Measurements from ENCODE around the gene MBOAT1.
"Not testable (repeated sequence)": the region's sequence is repeated elsewhere in the genome, so short reads cannot be mapped to it uniquely, and the experiment has no call there.

Gene MBOAT1

DNA sequence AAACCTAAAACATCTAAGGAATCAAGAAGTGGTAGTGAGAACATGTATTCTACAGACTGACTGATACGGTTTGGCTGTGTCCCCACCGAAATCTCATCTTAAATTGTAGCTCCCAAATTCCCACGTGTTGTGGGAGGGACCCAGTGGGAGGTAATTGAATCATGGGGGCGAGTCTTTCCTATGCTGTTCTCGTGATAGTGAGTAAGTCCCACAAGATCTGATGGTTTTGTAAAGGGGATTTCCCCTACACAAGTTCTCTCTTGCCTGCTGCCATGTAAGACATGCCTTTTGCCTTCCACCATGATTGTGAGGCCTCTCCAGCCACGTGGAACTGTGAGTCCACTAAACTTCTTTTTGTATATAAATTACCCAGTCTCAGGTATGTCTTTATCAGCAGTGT is 65.4 kb downstream of the MBOAT1 start:
- not testable (repeated sequence) for H3K27me3 ChIP-seq (ENCODE audit: control insufficient read depth in 5 of 5, insufficient read depth in 4 of 5, low read length in 5 of 5); H3K4me3 ChIP-seq (ENCODE audit: low read depth in 1 of 5, low read length in 5 of 5); H3K27ac ChIP-seq (ENCODE audit: low read depth, low read length); H3K9ac ChIP-seq (ENCODE audit: low read length in 5 of 5); H3K9me3 ChIP-seq (ENCODE audit: control insufficient read depth in 5 of 5, low read length in 5 of 5); H3K4me1 ChIP-seq (ENCODE audit: control insufficient read depth in 5 of 5, insufficient read depth in 5 of 5, low read length in 5 of 5)
- peaks cover 9 to 23% (median 15%) of the 10 kb centered on the region in 5 donors for H3K36me3 ChIP-seq (ENCODE audit: control insufficient read depth in 5 of 5, insufficient read depth in 5 of 5, low read length in 5 of 5)

GRCh38 chr6:20146291-20146690 is 66.0 kb downstream of the MBOAT1 start:
- Histone ChIP-seq H3K27ac (ENCODE audit: low read depth, low read length) (no peak overlapping the region), H3K4me1 (ENCODE audit: control insufficient read depth in 5 of 5, insufficient read depth in 5 of 5, low read length in 5 of 5) (no peaks in the 10 kb centered on the region), H3K36me3 (ENCODE audit: control insufficient read depth in 5 of 5, insufficient read depth in 5 of 5, low read length in 5 of 5) (peaks cover 14 to 28% (median 19%) of the 10 kb centered on the region in 5 donors), H3K4me3 (ENCODE audit: low read depth in 1 of 5, low read length in 5 of 5) (no peak overlapping the region), H3K27me3 (ENCODE audit: control insufficient read depth in 5 of 5, insufficient read depth in 4 of 5, low read length in 5 of 5) (no peaks in the 10 kb centered on the region), H3K9me3 (ENCODE audit: control insufficient read depth in 5 of 5, low read length in 5 of 5) (no peaks in the 10 kb centered on the region), H3K9ac (ENCODE audit: low read length in 5 of 5) (no peak overlapping the region)

DNA sequence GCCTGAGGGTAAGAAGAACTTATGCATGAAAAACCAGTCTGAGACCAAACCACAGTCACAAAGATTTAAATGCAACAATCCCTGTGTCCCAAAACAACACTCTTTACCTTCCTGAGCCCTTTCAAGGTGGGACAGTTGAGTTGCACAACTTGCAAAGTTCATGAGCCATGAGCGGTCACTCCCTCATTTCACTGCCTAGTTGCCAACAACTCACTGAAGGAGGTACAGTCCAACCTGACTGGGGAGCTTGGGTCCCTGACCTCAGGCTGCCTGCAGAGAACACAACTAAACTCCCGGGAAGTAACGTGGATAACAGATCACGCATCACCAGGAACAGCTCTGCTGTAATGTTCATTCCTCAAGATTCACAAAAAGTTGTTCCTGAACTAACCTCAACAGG is 69.4 kb downstream of the MBOAT1 start:
- Histone ChIP-seq H3K27me3 (ENCODE audit: control insufficient read depth in 5 of 5, insufficient read depth in 4 of 5, low read length in 5 of 5) (no peaks in the 10 kb centered on the region), H3K4me1 (ENCODE audit: control insufficient read depth in 5 of 5, insufficient read depth in 5 of 5, low read length in 5 of 5) (no peaks in the 10 kb centered on the region), H3K4me3 (ENCODE audit: low read depth in 1 of 5, low read length in 5 of 5) (no peak overlapping the region), H3K9me3 (ENCODE audit: control insufficient read depth in 5 of 5, low read length in 5 of 5) (no peaks in the 10 kb centered on the region), H3K9ac (ENCODE audit: low read length in 5 of 5) (no peak overlapping the region), H3K36me3 (ENCODE audit: control insufficient read depth in 5 of 5, insufficient read depth in 5 of 5, low read length in 5 of 5) (peaks cover 12 to 34% (median 27%) of the 10 kb centered on the region in 5 donors), H3K27ac (ENCODE audit: low read depth, low read length) (no peak overlapping the region)

DNA sequence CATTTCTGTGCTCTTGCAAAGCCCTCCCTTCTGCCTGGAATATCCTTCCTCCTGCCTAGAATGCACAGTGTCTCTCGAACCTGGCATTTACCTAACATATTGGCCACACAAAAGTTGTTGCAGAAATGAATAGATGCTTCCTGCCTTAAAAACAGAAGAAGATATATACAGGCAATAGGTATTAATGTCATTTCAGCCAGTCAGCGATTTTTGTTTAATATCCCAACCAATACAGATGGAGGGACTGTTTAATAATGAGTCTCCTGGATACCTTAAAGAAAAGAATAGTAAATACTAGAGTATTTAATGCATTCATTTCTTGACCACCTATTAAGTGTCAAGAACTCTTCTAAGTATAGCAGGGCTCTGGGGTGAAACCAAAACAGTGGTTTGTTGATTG is 70.3 kb downstream of the MBOAT1 start:
- Histone ChIP-seq H3K36me3 (ENCODE audit: control insufficient read depth in 5 of 5, insufficient read depth in 5 of 5, low read length in 5 of 5) (peaks cover 12 to 34% (median 27%) of the 10 kb centered on the region in 5 donors), H3K9ac (ENCODE audit: low read length in 5 of 5) (no peak overlapping the region), H3K4me1 (ENCODE audit: control insufficient read depth in 5 of 5, insufficient read depth in 5 of 5, low read length in 5 of 5) (no peaks in the 10 kb centered on the region), H3K4me3 (ENCODE audit: low read depth in 1 of 5, low read length in 5 of 5) (no peak overlapping the region), H3K9me3 (ENCODE audit: control insufficient read depth in 5 of 5, low read length in 5 of 5) (no peaks in the 10 kb centered on the region), H3K27ac (ENCODE audit: low read depth, low read length) (no peak overlapping the region), H3K27me3 (ENCODE audit: control insufficient read depth in 5 of 5, insufficient read depth in 4 of 5, low read length in 5 of 5) (no peaks in the 10 kb centered on the region)

DNA sequence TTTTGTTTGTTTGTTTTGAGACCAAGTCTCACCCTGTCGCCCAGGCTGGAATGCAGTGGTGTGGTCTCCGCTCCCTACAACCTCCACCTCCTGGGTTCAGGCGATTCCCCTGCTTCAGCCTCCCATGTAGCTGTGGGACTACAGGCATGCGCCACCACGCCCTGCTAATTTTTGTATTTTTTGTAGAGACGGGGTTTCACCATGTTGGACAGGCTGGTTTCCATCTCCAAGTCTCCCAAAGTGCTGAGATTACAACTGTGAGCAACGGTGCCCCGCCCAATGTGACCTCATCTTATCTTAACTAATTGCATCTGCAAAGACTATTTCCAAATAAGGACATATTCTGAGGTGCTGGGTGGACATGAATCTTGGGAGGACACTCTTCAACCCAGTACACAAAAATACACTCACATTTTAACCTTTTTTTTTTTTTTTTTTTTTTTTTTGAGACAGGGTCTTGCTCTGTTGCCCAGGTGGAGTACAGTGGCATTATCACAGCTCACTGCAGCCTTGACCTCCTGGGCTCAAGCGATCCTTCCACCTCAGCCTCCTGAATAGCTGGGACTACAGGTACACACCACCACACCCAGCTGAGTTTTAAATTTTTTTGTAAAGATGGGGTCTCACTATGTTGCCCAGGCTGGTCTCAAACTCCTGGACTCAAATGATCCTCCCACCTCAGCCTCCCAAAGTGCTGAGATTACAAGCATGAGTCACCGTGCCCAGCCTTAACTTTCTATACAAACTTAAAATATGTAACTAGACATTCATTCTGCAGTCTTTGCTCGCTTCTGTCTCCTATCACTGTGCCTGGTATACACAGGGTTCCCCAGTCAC is 72.9 kb downstream of the MBOAT1 start:
- not testable (repeated sequence) for H3K27me3 ChIP-seq (ENCODE audit: control insufficient read depth in 5 of 5, insufficient read depth in 4 of 5, low read length in 5 of 5); H3K4me3 ChIP-seq (ENCODE audit: low read depth in 1 of 5, low read length in 5 of 5); H3K27ac ChIP-seq (ENCODE audit: low read depth, low read length); H3K9ac ChIP-seq (ENCODE audit: low read length in 5 of 5); H3K4me1 ChIP-seq (ENCODE audit: control insufficient read depth in 5 of 5, insufficient read depth in 5 of 5, low read length in 5 of 5); H3K9me3 ChIP-seq (ENCODE audit: control insufficient read depth in 5 of 5, low read length in 5 of 5)
- H3K36me3 ChIP-seq (ENCODE audit: control insufficient read depth in 5 of 5, insufficient read depth in 5 of 5, low read length in 5 of 5), result peaks cover 12 to 32% (median 26%) of the 10 kb centered on the region in 5 donors

- H3K4me3 ChIP-seq (ENCODE audit: low read depth in 1 of 5, low read length in 5 of 5), result no peak overlapping the region
- no peaks in the 10 kb centered on the region for H3K27me3 ChIP-seq (ENCODE audit: control insufficient read depth in 5 of 5, insufficient read depth in 4 of 5, low read length in 5 of 5)
- peaks cover 0 to 3% (median 0%) of the 10 kb centered on the region in 5 donors for H3K4me1 ChIP-seq (ENCODE audit: control insufficient read depth in 5 of 5, insufficient read depth in 5 of 5, low read length in 5 of 5)
- no peaks in the 10 kb centered on the region for H3K9me3 ChIP-seq (ENCODE audit: control insufficient read depth in 5 of 5, low read length in 5 of 5)
- no peak overlapping the region for H3K9ac ChIP-seq (ENCODE audit: low read length in 5 of 5)
- H3K36me3 ChIP-seq (ENCODE audit: control insufficient read depth in 5 of 5, insufficient read depth in 5 of 5, low read length in 5 of 5), result peaks cover 4 to 22% (median 13%) of the 10 kb centered on the region in 5 donors
- H3K27ac ChIP-seq (ENCODE audit: low read depth, low read length), result no peak overlapping the region
Measured at GRCh38 chr6:20137837-20138236, 74.4 kb downstream of the MBOAT1 start.

DNA sequence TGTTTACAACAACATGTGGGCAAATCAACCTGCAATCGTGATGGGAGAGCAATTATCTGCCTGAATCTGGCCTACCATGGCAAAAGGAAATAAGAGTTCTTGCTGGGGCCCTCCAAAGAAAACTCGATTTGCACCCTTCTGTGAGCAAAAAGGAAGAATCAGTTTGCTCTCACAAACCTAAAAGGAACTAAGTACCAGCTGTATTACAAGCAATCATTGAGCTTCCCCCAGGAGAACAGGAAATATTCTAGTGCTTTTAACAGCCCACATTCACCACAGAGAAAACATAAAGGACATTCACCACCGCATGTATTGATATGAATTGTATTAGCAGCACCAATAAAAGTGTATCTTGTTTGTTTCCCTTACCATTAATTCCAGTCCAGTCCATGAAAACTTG is 75.0 kb downstream of the MBOAT1 start:
- Histone ChIP-seq H3K27ac (ENCODE audit: low read depth, low read length) (no peak overlapping the region), H3K4me3 (ENCODE audit: low read depth in 1 of 5, low read length in 5 of 5) (no peak overlapping the region), H3K27me3 (ENCODE audit: control insufficient read depth in 5 of 5, insufficient read depth in 4 of 5, low read length in 5 of 5) (no peaks in the 10 kb centered on the region), H3K9ac (ENCODE audit: low read length in 5 of 5) (no peak overlapping the region), H3K4me1 (ENCODE audit: control insufficient read depth in 5 of 5, insufficient read depth in 5 of 5, low read length in 5 of 5) (peaks cover 0 to 3% (median 0%) of the 10 kb centered on the region in 5 donors), H3K36me3 (ENCODE audit: control insufficient read depth in 5 of 5, insufficient read depth in 5 of 5, low read length in 5 of 5) (peaks cover 4 to 19% (median 12%) of the 10 kb centered on the region in 5 donors), H3K9me3 (ENCODE audit: control insufficient read depth in 5 of 5, low read length in 5 of 5) (no peaks in the 10 kb centered on the region)

GRCh38 chr6:20135677-20136268 is 76.5 kb downstream of the MBOAT1 start:
- Histone ChIP-seq H3K36me3 (ENCODE audit: control insufficient read depth in 5 of 5, insufficient read depth in 5 of 5, low read length in 5 of 5) (peaks cover 4 to 13% (median 5%) of the 10 kb centered on the region in 5 donors), H3K27ac (ENCODE audit: low read depth, low read length) (no peak overlapping the region), H3K9me3 (ENCODE audit: control insufficient read depth in 5 of 5, low read length in 5 of 5) (no peaks in the 10 kb centered on the region), H3K27me3 (ENCODE audit: control insufficient read depth in 5 of 5, insufficient read depth in 4 of 5, low read length in 5 of 5) (no peaks in the 10 kb centered on the region), H3K9ac (ENCODE audit: low read length in 5 of 5) (peak overlapping the region in 1 of 5 donors; percentile 25), H3K4me3 (ENCODE audit: low read depth in 1 of 5, low read length in 5 of 5) (no peak overlapping the region), H3K4me1 (ENCODE audit: control insufficient read depth in 5 of 5, insufficient read depth in 5 of 5, low read length in 5 of 5) (peaks cover 0 to 3% (median 0%) of the 10 kb centered on the region in 5 donors)

DNA sequence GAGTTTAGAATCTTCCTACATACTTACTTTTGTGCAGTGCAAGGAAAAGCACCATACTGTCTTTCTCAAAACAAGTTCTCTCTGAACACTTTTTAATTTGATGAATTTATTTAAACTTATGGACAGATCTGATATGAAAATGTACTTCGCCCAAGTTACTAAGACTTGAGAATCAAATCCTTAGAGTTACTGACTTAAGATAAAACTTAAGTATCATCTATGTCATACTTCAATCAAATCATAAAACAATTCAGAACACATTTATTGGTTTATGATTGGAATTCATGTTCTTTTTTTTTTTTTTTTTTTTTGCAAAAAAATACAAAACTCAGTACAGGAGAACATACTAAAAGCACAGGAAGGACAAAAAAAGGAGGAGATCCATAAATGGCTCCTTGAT is 77.7 kb downstream of the MBOAT1 start:
- Histone ChIP-seq H3K4me3 (ENCODE audit: low read depth in 1 of 5, low read length in 5 of 5) (no peak overlapping the region), H3K9me3 (ENCODE audit: control insufficient read depth in 5 of 5, low read length in 5 of 5) (no peaks in the 10 kb centered on the region), H3K4me1 (ENCODE audit: control insufficient read depth in 5 of 5, insufficient read depth in 5 of 5, low read length in 5 of 5) (peaks cover 0 to 9% (median 0%) of the 10 kb centered on the region in 5 donors), H3K36me3 (ENCODE audit: control insufficient read depth in 5 of 5, insufficient read depth in 5 of 5, low read length in 5 of 5) (peaks cover 0 to 13% (median 5%) of the 10 kb centered on the region in 5 donors), H3K27me3 (ENCODE audit: control insufficient read depth in 5 of 5, insufficient read depth in 4 of 5, low read length in 5 of 5) (no peaks in the 10 kb centered on the region), H3K9ac (ENCODE audit: low read length in 5 of 5) (no peak overlapping the region), H3K27ac (ENCODE audit: low read depth, low read length) (no peak overlapping the region)

DNA sequence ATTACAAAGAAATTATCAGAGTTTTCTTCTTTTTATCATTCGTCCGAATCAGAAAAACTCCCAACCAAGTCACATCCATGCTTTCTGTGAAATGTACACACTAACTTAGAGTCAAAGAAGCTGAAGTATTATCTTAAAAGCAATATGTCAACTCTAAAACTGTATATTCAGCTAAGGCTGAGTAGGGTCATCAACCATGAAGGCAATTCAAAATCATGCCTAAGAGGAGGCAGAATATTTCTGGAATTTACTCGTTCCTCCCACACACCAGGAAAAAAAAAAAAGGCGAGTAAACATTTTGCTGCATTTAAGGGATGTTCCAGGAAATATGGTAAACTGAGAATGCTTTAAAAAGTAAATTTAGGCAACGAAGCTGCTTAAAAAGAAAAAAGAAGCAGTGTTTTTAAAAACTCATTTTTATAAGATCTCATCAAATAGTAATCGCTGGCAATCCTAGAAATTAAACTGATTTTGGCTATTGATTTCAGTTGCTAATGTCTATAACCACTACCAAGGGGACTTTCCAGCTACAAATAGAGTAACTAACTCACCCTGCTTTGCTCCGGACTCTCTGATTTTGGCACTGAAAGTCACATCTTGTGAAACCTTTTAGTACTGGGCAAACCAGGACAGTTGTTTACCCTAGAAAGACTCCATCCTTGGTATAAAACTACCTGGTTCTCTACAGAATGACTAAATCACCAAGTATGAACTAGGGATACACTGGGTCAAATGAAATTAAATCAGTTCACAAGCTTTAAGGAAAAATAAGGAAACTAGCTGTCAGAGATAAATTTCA is 82.8 kb downstream of the MBOAT1 start:
- peaks cover 0 to 14% (median 0%) of the 10 kb centered on the region in 5 donors for H3K4me1 ChIP-seq (ENCODE audit: control insufficient read depth in 5 of 5, insufficient read depth in 5 of 5, low read length in 5 of 5)
- no peaks in the 10 kb centered on the region for H3K9me3 ChIP-seq (ENCODE audit: control insufficient read depth in 5 of 5, low read length in 5 of 5)
- no peaks in the 10 kb centered on the region for H3K27me3 ChIP-seq (ENCODE audit: control insufficient read depth in 5 of 5, insufficient read depth in 4 of 5, low read length in 5 of 5)
- no peak overlapping the region for H3K9ac ChIP-seq (ENCODE audit: low read length in 5 of 5)
- H3K27ac ChIP-seq (ENCODE audit: low read depth, low read length), result peak overlapping the region; percentile 48
- no peak overlapping the region for H3K4me3 ChIP-seq (ENCODE audit: low read depth in 1 of 5, low read length in 5 of 5)
- H3K36me3 ChIP-seq (ENCODE audit: control insufficient read depth in 5 of 5, insufficient read depth in 5 of 5, low read length in 5 of 5), result peaks cover 0 to 15% (median 6%) of the 10 kb centered on the region in 5 donors

Measured in subcutaneous abdominal adipose tissue (tissue), 5 donors.